ENCODE measurements around the gene PAX6. TPM values are rescaled to one million over a fixed set of nuclear protein-coding genes. Genes with fewer than 3 reads are reported as not detected.
A peak's percentile ranks its signal among the peaks of the same experiment; 100 is the strongest.

The PAX6 gene
- total RNA-seq, 6 donors from 2014 or later: not detected

GRCh38 chr11:31793264-31793663 is 17.9 kb downstream of the PAX6 start:
- TF ChIP-seq POLR2AphosphoS5 (IDR thresholded peaks at IDR 0.05): no peak
- no peak for TF ChIP-seq POLR2A (IDR thresholded peaks at IDR 0.05)
- TF ChIP-seq, protein P1, sequence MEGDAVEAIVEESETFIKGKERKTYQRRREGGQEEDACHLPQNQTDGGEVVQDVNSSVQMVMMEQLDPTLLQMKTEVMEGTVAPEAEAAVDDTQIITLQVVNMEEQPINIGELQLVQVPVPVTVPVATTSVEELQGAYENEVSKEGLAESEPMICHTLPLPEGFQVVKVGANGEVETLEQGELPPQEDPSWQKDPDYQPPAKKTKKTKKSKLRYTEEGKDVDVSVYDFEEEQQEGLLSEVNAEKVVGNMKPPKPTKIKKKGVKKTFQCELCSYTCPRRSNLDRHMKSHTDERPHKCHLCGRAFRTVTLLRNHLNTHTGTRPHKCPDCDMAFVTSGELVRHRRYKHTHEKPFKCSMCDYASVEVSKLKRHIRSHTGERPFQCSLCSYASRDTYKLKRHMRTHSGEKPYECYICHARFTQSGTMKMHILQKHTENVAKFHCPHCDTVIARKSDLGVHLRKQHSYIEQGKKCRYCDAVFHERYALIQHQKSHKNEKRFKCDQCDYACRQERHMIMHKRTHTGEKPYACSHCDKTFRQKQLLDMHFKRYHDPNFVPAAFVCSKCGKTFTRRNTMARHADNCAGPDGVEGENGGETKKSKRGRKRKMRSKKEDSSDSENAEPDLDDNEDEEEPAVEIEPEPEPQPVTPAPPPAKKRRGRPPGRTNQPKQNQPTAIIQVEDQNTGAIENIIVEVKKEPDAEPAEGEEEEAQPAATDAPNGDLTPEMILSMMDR (IDR thresholded peaks at IDR 0.05): no peak
- TF ChIP-seq EP300 (IDR thresholded peaks at IDR 0.05): no peak
- H3K4me3 ChIP-seq: no peak overlapping the region
- no peak overlapping the region for H3K27ac ChIP-seq
- peaks cover under 1 to 7% (median 2%) of the 10 kb centered on the region in 4 donors for H3K4me1 ChIP-seq
- no peaks in the 10 kb centered on the region for H3K9me3 ChIP-seq
- H3K27me3 ChIP-seq: peaks cover 0 to 14% (median 6%) of the 10 kb centered on the region in 4 donors
- DNase-seq (no peak), ATAC-seq (ENCODE audit: low FRiP score in 2 of 2) (peak in 1 of 2 donors; percentile 27)
- WGBS, 2 donors: 84 to 97% methylated on average over 9 to 10 of the region's 10 CpGs
- no peaks in the 10 kb centered on the region for H3K36me3 ChIP-seq

DNA sequence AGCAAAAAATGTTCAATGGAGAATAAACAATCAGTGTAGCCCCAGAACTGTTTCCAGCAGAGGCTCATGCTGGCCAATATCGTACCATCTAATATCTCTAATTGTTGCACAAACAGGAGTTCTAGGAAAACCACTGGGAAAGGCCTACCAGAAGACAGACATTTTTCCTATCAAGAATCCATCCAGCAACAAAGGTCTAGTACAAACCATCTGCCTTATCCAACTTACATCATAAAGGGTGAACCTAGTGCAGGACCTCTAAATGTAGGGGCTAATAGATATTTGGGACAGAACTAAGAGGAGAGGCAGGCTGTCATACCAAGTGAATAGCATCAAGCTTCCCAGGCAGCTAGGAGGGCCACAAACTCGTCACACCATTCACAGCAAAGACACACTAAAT is 18.7 kb downstream of the PAX6 start:
- Histone ChIP-seq H3K4me3 (no peak overlapping the region), H3K27ac (no peak overlapping the region), H3K27me3 (peaks cover 0 to 11% (median 3%) of the 10 kb centered on the region in 4 donors), H3K9me3 (no peaks in the 10 kb centered on the region), H3K36me3 (no peaks in the 10 kb centered on the region), H3K4me1 (peaks cover 0 to 2% (median 0%) of the 10 kb centered on the region in 4 donors)
- WGBS, 2 donors: 94 to 95% methylated on average over 2 of the region's 2 CpGs
- ATAC-seq (ENCODE audit: low FRiP score in 2 of 2) (no peak), DNase-seq (no peak)
- TF ChIP-seq EP300 (IDR thresholded peaks at IDR 0.05) (no peak), POLR2A (IDR thresholded peaks at IDR 0.05) (no peak), POLR2AphosphoS5 (IDR thresholded peaks at IDR 0.05) (no peak)
- TF ChIP-seq, protein P1 (IDR thresholded peaks at IDR 0.05): no peak

GRCh38 chr11:31792036-31792435 is 19.1 kb downstream of the PAX6 start:
- DNase-seq (no peak), ATAC-seq (ENCODE audit: low FRiP score in 2 of 2) (no peak)
- Histone ChIP-seq H3K9me3 (no peaks in the 10 kb centered on the region), H3K4me3 (no peak overlapping the region), H3K27ac (no peak overlapping the region), H3K36me3 (no peaks in the 10 kb centered on the region), H3K27me3 (peaks cover 0 to 9% (median 2%) of the 10 kb centered on the region in 4 donors), H3K4me1 (no peaks in the 10 kb centered on the region)
- TF ChIP-seq, protein P1 (IDR thresholded peaks at IDR 0.05): no peak
- no peak for TF ChIP-seq POLR2A (IDR thresholded peaks at IDR 0.05)
- TF ChIP-seq POLR2AphosphoS5 (IDR thresholded peaks at IDR 0.05): no peak
- TF ChIP-seq EP300 (IDR thresholded peaks at IDR 0.05): no peak
- WGBS, 2 donors: 71 to 83% methylated on average over 2 of the region's 2 CpGs

DNA sequence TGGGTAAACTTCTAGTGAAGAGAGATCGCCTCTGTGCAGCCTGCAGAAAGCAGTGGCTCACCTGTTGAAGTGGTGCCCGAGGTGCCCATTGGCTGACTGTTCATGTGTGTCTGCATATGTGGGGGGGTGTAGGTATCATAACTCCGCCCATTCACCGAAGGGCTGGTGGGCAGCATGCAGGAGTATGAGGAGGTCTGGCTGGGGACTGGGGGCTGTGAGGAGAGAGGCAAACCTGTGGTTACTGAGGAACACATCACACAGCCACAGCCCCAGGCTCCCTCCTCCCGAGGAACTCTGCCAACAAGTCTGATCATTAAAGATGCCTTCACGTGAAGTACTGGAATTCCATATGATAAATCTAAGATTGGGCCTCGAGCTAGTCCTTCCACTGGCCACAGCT is 20.5 kb downstream of the PAX6 start:
- DNase-seq: no peak
- ATAC-seq (ENCODE audit: low FRiP score in 2 of 2): no peak
- no peak for TF ChIP-seq POLR2AphosphoS5 (IDR thresholded peaks at IDR 0.05)
- TF ChIP-seq, protein P1 (IDR thresholded peaks at IDR 0.05): no peak
- no peak for TF ChIP-seq POLR2A (IDR thresholded peaks at IDR 0.05)
- no peak for TF ChIP-seq EP300 (IDR thresholded peaks at IDR 0.05)
- no peaks in the 10 kb centered on the region for H3K4me1 ChIP-seq
- H3K4me3 ChIP-seq: no peak overlapping the region
- WGBS, 2 donors: 80% methylated on average over 7 of the region's 7 CpGs
- H3K27me3 ChIP-seq: no peaks in the 10 kb centered on the region
- no peak overlapping the region for H3K27ac ChIP-seq
- no peaks in the 10 kb centered on the region for H3K36me3 ChIP-seq
- H3K9me3 ChIP-seq: no peaks in the 10 kb centered on the region

- ATAC-seq (ENCODE audit: low FRiP score in 2 of 2) (no peak), DNase-seq (no peak)
- no peaks in the 10 kb centered on the region for H3K9me3 ChIP-seq
- TF ChIP-seq, protein P1 (IDR thresholded peaks at IDR 0.05): no peak
- TF ChIP-seq EP300 (IDR thresholded peaks at IDR 0.05): no peak
- TF ChIP-seq POLR2AphosphoS5 (IDR thresholded peaks at IDR 0.05): no peak
- no peak for TF ChIP-seq POLR2A (IDR thresholded peaks at IDR 0.05)
- H3K4me1 ChIP-seq: no peaks in the 10 kb centered on the region
- no peak overlapping the region for H3K4me3 ChIP-seq
- no peak overlapping the region for H3K27ac ChIP-seq
- H3K36me3 ChIP-seq: peaks cover 0 to 3% (median 0%) of the 10 kb centered on the region in 4 donors
- no peaks in the 10 kb centered on the region for H3K27me3 ChIP-seq
- 90 to 93% methylated on average over 3 of the region's 3 CpGs for WGBS, 2 donors
These were observed 23.0 kb downstream of the PAX6 start for GRCh38 chr11:31788085-31788484.
